Suprapubic skin (tissue), 4 donors: ENCODE measurements around the gene HCFC1. TPM values are rescaled to one million over a fixed set of nuclear protein-coding genes. Genes with fewer than 3 reads are reported as not detected.
"Not testable (repeated sequence)": the region's sequence is repeated elsewhere in the genome, so short reads cannot be mapped to it uniquely, and the experiment has no call there.

Source experiments
- DNase-seq, 2 donors: peaks; one replicate each; pipeline ENCODE4 v3.0.0-alpha.2; 2019; ENCODE audit warnings: low spot score in 2 of 2
- H3K27ac ChIP-seq: fragments of 200-600 bp; sonication (generic); one replicate; pipeline ENCODE4 v1.5.1; 2019
- H3K27me3 ChIP-seq: fragments of 200-600 bp; sonication (generic); one replicate; pipeline ENCODE4 v1.5.1; 2019
- H3K36me3 ChIP-seq: fragments of 200-600 bp; sonication (generic); one replicate; pipeline ENCODE4 v1.5.1; 2019
- H3K4me1 ChIP-seq: fragments of 200-600 bp; sonication (generic); one replicate; pipeline ENCODE4 v1.5.1; 2019
- H3K4me3 ChIP-seq: fragments of 200-600 bp; sonication (generic); one replicate; pipeline ENCODE4 v1.5.1; 2019; ENCODE audit warnings: mild to moderate bottlenecking
- H3K9me3 ChIP-seq: fragments of 200-600 bp; sonication (generic); one replicate; pipeline ENCODE4 v1.5.1; 2019
- CTCF ChIP-seq, 2 donors: fragments of 200-600 bp in 1 of 2; fragments of 450-650 bp in 1 of 2; sonication (generic) in 1 of 2; IDR thresholded peaks; one replicate each; pipeline ENCODE4 v1.5.1; 2016 to 2019; ENCODE audit warnings: antibody characterized with exemption in 2 of 2, mild to moderate bottlenecking in 1 of 2, moderate library complexity in 1 of 2
- EP300 ChIP-seq: sonication (generic); formaldehyde crosslinking; IDR thresholded peaks from one replicate; pipeline ENCODE4 v1.6.1; 2017; ENCODE audit warnings: antibody characterized with exemption
- POLR2A ChIP-seq, 2 donors: fragments of 450-650 bp; IDR thresholded peaks; one replicate each; pipeline ENCODE4 v1.6.1; 2017; ENCODE audit warnings: antibody characterized with exemption in 2 of 2, mild to moderate bottlenecking in 2 of 2, moderate library complexity in 2 of 2
- POLR2AphosphoS5 ChIP-seq, 3 donors: sonication (generic); formaldehyde crosslinking; IDR thresholded peaks; one replicate each; pipeline ENCODE4 v1.6.1; 2017; ENCODE audit warnings: antibody characterized with exemption in 3 of 3
- WGBS: methylation state at CpG from one replicate; pipeline ENCODE4 v1.1.5; 2018; 5-methylcytosine and 5-hydroxymethylcytosine counted together
- total RNA-seq, 4 donors: library from RNA; depleted of rRNA; stranded (reverse); fragments of >200 nt; gene quantifications; one replicate each; pipeline ENCODE4 v1.1.0, GENCODE V29; 2016

HCFC1 gene
- total RNA-seq, 4 donors from 2014 or later = 51.9 to 72.2 (median 55.3) TPM

- Histone ChIP-seq H3K9me3 (no peaks in the 10 kb centered on the region), H3K27ac (no peak overlapping the region), H3K27me3 (no peaks in the 10 kb centered on the region), H3K4me1 (peaks cover 8% of the 10 kb centered on the region), H3K36me3 (no peaks in the 10 kb centered on the region), H3K4me3 (no peak overlapping the region)
- DNase-seq = no peak
- 90% methylated on average over 8 of the region's 8 CpGs for WGBS
- no peak for TF ChIP-seq CTCF (IDR thresholded peaks at IDR 0.05)
- no peak for TF ChIP-seq POLR2A (IDR thresholded peaks at IDR 0.05)
- no peak for TF ChIP-seq EP300
- TF ChIP-seq POLR2AphosphoS5 (IDR thresholded peaks at IDR 0.05) = no peak
Measured at GRCh38 chrX:153995504-153995903, 23.9 kb upstream of the HCFC1 start.

GRCh38 chrX:153994398-153994797 lies 22.8 kb upstream of the HCFC1 start:
- 47% methylated on average over 5 of the region's 5 CpGs for WGBS
- H3K4me1 ChIP-seq, H3K9me3 ChIP-seq, H3K4me3 ChIP-seq, H3K27ac ChIP-seq, H3K36me3 ChIP-seq, DNase-seq, H3K27me3 ChIP-seq: not testable (repeated sequence)

GRCh38 chrX:153993978-153994377 lies 22.4 kb upstream of the HCFC1 start:
- Histone ChIP-seq H3K4me3 (no peak overlapping the region), H3K9me3 (no peaks in the 10 kb centered on the region), H3K27me3 (no peaks in the 10 kb centered on the region), H3K27ac (no peak overlapping the region), H3K36me3 (no peaks in the 10 kb centered on the region), H3K4me1 (no peaks in the 10 kb centered on the region)
- TF ChIP-seq POLR2A (IDR thresholded peaks at IDR 0.05) = no peak
- no peak for TF ChIP-seq CTCF (IDR thresholded peaks at IDR 0.05)
- TF ChIP-seq EP300 = no peak
- no peak for TF ChIP-seq POLR2AphosphoS5 (IDR thresholded peaks at IDR 0.05)
- DNase-seq = no peak
- 85% methylated on average over 10 of the region's 10 CpGs for WGBS

GRCh38 chrX:153993079-153993478 lies 21.5 kb upstream of the HCFC1 start:
- Histone ChIP-seq H3K27ac (no peak overlapping the region), H3K4me3 (no peak overlapping the region), H3K27me3 (no peaks in the 10 kb centered on the region), H3K4me1 (no peaks in the 10 kb centered on the region), H3K36me3 (no peaks in the 10 kb centered on the region), H3K9me3 (no peaks in the 10 kb centered on the region)
- TF ChIP-seq CTCF (IDR thresholded peaks at IDR 0.05) (no peak), EP300 (no peak), POLR2A (IDR thresholded peaks at IDR 0.05) (no peak), POLR2AphosphoS5 (IDR thresholded peaks at IDR 0.05) (no peak)
- 85% methylated on average over 11 of the region's 12 CpGs for WGBS
- no peak for DNase-seq

GRCh38 chrX:153992180-153992579 lies 20.6 kb upstream of the HCFC1 start:
- Histone ChIP-seq H3K27ac (no peak overlapping the region), H3K27me3 (no peaks in the 10 kb centered on the region), H3K4me3 (no peak overlapping the region), H3K4me1 (no peaks in the 10 kb centered on the region), H3K36me3 (no peaks in the 10 kb centered on the region), H3K9me3 (no peaks in the 10 kb centered on the region)
- no peak for TF ChIP-seq EP300
- no peak for TF ChIP-seq POLR2A (IDR thresholded peaks at IDR 0.05)
- no peak for TF ChIP-seq POLR2AphosphoS5 (IDR thresholded peaks at IDR 0.05)
- TF ChIP-seq CTCF (IDR thresholded peaks at IDR 0.05) = no peak
- WGBS = 88% methylated on average over 8 of the region's 8 CpGs
- no peak for DNase-seq

GRCh38 chrX:153991013-153991580 lies 19.5 kb upstream of the HCFC1 start:
- H3K4me3 ChIP-seq = no peak overlapping the region
- H3K27me3 ChIP-seq = no peaks in the 10 kb centered on the region
- no peaks in the 10 kb centered on the region for H3K9me3 ChIP-seq
- no peak overlapping the region for H3K27ac ChIP-seq
- H3K36me3 ChIP-seq = no peaks in the 10 kb centered on the region
- 95% methylated on average over 3 of the region's 3 CpGs for WGBS
- TF ChIP-seq POLR2AphosphoS5 (IDR thresholded peaks at IDR 0.05) (no peak), POLR2A (IDR thresholded peaks at IDR 0.05) (no peak), EP300 (no peak), CTCF (IDR thresholded peaks at IDR 0.05) (no peak)
- H3K4me1 ChIP-seq = peaks cover 2% of the 10 kb centered on the region
- DNase-seq = no peak
